HCT116 (cell line): ENCODE results near the gene GRB2. TPM values are rescaled to one million over a fixed set of nuclear protein-coding genes. Genes with fewer than 3 reads are reported as not detected.

Experiments
- ATAC-seq: fragments of 200-7000 bp; cut with Tn5 transposase; 2 replicates; pipeline ENCODE4 v1.9.1; 2020; ENCODE audit warnings: mild to moderate bottlenecking, moderate library complexity
- BruUV-seq: library from RNA; stranded (reverse); fragments of 400-500 nt; replicated peaks from 2 replicates; lab custom pipeline; 2021; lab: Mats Ljungman, UMichigan
- CTCF ChIA-PET: fragments of 300-600 bp; sonication (Branson Sonifier 250); formaldehyde crosslinking; loops from one replicate; lab custom pipeline; 2021; ENCODE audit warnings: antibody characterized with exemption; lab: Charles Lee
- POLR2A ChIA-PET: fragments of 300-600, 350-600 bp; sonication (Branson Sonifier 250); formaldehyde crosslinking; loops from one replicate; lab custom pipeline; 2021; ENCODE audit warnings: antibody characterized with exemption; lab: Charles Lee
- RAD21 ChIA-PET, 2 experiments: fragments of 300-600 bp; sonication (Branson Sonifier 250); formaldehyde crosslinking; loops; one replicate each; lab custom pipeline; 2023; ENCODE audit warnings: low total read pairs in 2 of 2; ENCODE audit not compliant: uncharacterized antibody in 2 of 2, unreplicated experiment in 2 of 2, low non-redundant PET in 1 of 2; lab: Charles Lee
- DNase-seq: peaks from one replicate; pipeline ENCODE4 v3.0.0-alpha.2; 2010; ENCODE audit warnings: low read depth, low spot score
- H2AFZ ChIP-seq: fragments of 200-600 bp; shearing (Covaris generic), sonication (generic); 2 replicates; pipeline ENCODE4 v1.6.1; 2017; ENCODE audit warnings: low read depth, mixed run types, mixed read lengths, antibody characterized with exemption, low read length; ENCODE audit not compliant: poor library complexity, severe bottlenecking
- H3K27ac ChIP-seq: 2 replicates; pipeline ENCODE4 v1.5.1; 2012; ENCODE audit warnings: low read depth, low read length
- H3K27me3 ChIP-seq: fragments of 200-600 bp; sonication (generic); 2 replicates; pipeline ENCODE4 v1.6.1; 2016; ENCODE audit warnings: mixed run types, low read length, mixed read lengths; ENCODE audit not compliant: insufficient read depth
- H3K36me3 ChIP-seq, 2 experiments: fragments of 200-500 bp in 1 of 2; fragments of 200-600 bp in 1 of 2; sonication (Bioruptor generic) in 1 of 2; sonication (generic) in 1 of 2; 2 replicates each; pipeline versions ENCODE4 v1.5.1 to v1.6.1; 2014 to 2016; ENCODE audit warnings: low read length in 2 of 2, inconsistent platforms in 1 of 2, mixed read lengths in 1 of 2, mixed run types in 1 of 2; ENCODE audit not compliant: insufficient read depth in 2 of 2, control insufficient read depth in 1 of 2
- H3K4me1 ChIP-seq, 2 experiments: fragments of 200-600 bp in 1 of 2; sonication (generic) in 1 of 2; 2 replicates each; pipeline versions ENCODE4 v1.5.1 to v1.6.1; 2012 to 2017; ENCODE audit warnings: low read length in 2 of 2, inconsistent platforms in 1 of 2, mild to moderate bottlenecking in 1 of 2, mixed read lengths in 1 of 2, mixed run types in 1 of 2, moderate library complexity in 1 of 2; ENCODE audit not compliant: insufficient read depth in 2 of 2, control insufficient read depth in 1 of 2
- H3K4me2 ChIP-seq: fragments of 200-600 bp; sonication (generic); 2 replicates; pipeline ENCODE4 v1.6.1; 2017; ENCODE audit warnings: mixed run types, low read length, mixed read lengths
- H3K4me3 ChIP-seq, 2 experiments: fragments of 200-600 bp in 1 of 2; sonication (generic) in 1 of 2; replicated peaks in 1 of 2; 2 replicates each; pipeline ENCODE4 v1.5.1; 2011 to 2016; ENCODE audit warnings: low read length in 2 of 2, control low read depth in 1 of 2, low read depth in 1 of 2, mild to moderate bottlenecking in 1 of 2, mixed read lengths in 1 of 2, mixed run types in 1 of 2
- H3K79me2 ChIP-seq: fragments of 200-600 bp; sonication (generic); 2 replicates; pipeline ENCODE4 v1.6.1; 2017; ENCODE audit warnings: mild to moderate bottlenecking, mixed run types, low read length, moderate library complexity, mixed read lengths; ENCODE audit not compliant: insufficient read depth
- H3K9ac ChIP-seq: fragments of 200-600 bp; sonication (generic); 2 replicates; pipeline ENCODE4 v1.6.1; 2016; ENCODE audit warnings: low read length, mixed read lengths
- H3K9me2 ChIP-seq: fragments of 200-600 bp; sonication (generic), shearing (Covaris generic); 2 replicates; pipeline ENCODE4 v1.6.1; 2017; ENCODE audit warnings: mixed run types, mild to moderate bottlenecking, moderate library complexity; ENCODE audit not compliant: insufficient read depth
- H3K9me3 ChIP-seq, 2 experiments: fragments of 200-500 bp in 1 of 2; fragments of 200-600 bp in 1 of 2; sonication (Bioruptor generic) in 1 of 2; sonication (generic) in 1 of 2; 2 replicates each; pipeline ENCODE4 v1.6.1; 2014 to 2017; ENCODE audit warnings: low read length in 2 of 2, mixed read lengths in 2 of 2, inconsistent platforms in 1 of 2, low read depth in 1 of 2, mild to moderate bottlenecking in 1 of 2, mixed run types in 1 of 2, moderate library complexity in 1 of 2; ENCODE audit not compliant: control insufficient read depth in 1 of 2, insufficient read depth in 1 of 2
- H4K20me1 ChIP-seq: fragments of 200-600 bp; sonication (generic), shearing (Covaris generic); 2 replicates; pipeline ENCODE4 v1.6.1; 2017; ENCODE audit warnings: mixed run types, mild to moderate bottlenecking, moderate library complexity; ENCODE audit not compliant: insufficient read depth
- ATF3 ChIP-seq: IDR thresholded peaks from 2 replicates; pipeline ENCODE4 v1.6.1; 2012
- CTCF ChIP-seq, 3 experiments: fragments of 200-600 bp in 1 of 3; sonication (generic) in 1 of 3; IDR thresholded peaks in 2 of 3; conservative IDR thresholded peaks in 1 of 3; 2 replicates each; pipeline ENCODE4 v1.5.1; 2012 to 2017; ENCODE audit warnings: low read depth in 2 of 3, low read length in 2 of 3, antibody characterized with exemption in 1 of 3, borderline replicate concordance in 1 of 3, control low read depth in 1 of 3, mild to moderate bottlenecking in 1 of 3, mixed read lengths in 1 of 3, mixed run types in 1 of 3, moderate library complexity in 1 of 3; ENCODE audit not compliant: insufficient read depth in 1 of 3
- EZH2 ChIP-seq: fragments of 200-600 bp; sonication (generic); IDR thresholded peaks from 2 replicates; pipeline ENCODE4 v1.6.1; 2017; ENCODE audit warnings: antibody characterized with exemption, mixed run types
- JUND ChIP-seq: IDR thresholded peaks from 2 replicates; pipeline ENCODE4 v1.6.1; 2012
- POLR2A ChIP-seq: IDR thresholded peaks from 2 replicates; pipeline ENCODE4 v1.7.0; 2011; ENCODE audit warnings: borderline replicate concordance; ENCODE audit not compliant: insufficient read depth, insufficient read length; ENCODE audit errors: extremely low read depth
- RAD21 ChIP-seq: IDR thresholded peaks from 2 replicates; pipeline ENCODE4 v1.6.1; 2012; ENCODE audit warnings: low read depth, mild to moderate bottlenecking
- REST ChIP-seq: IDR thresholded peaks from 2 replicates; pipeline ENCODE4 v1.6.1; 2012; ENCODE audit warnings: low read depth
- SP1 ChIP-seq: IDR thresholded peaks from 2 replicates; pipeline ENCODE4 v1.6.1; 2012; ENCODE audit warnings: low read depth
- SRF ChIP-seq: IDR thresholded peaks from 2 replicates; pipeline ENCODE4 v1.6.1; 2012; ENCODE audit warnings: low read depth
- YY1 ChIP-seq: IDR thresholded peaks from 2 replicates; pipeline ENCODE4 v1.6.1; 2011; ENCODE audit warnings: low read length, low read depth, moderate library complexity, mild to moderate bottlenecking; ENCODE audit not compliant: insufficient replicate concordance; ENCODE audit errors: extremely low read depth
- ZFX ChIP-seq: fragments of 450-650 bp; IDR thresholded peaks from 2 replicates; pipeline ENCODE4 v1.6.1; 2017
- ZNF274 ChIP-seq: fragments of 200-500 bp; sonication (Bioruptor generic); IDR thresholded peaks from 2 replicates; pipeline ENCODE4 v1.6.1; 2014; ENCODE audit warnings: mild to moderate bottlenecking, low read depth, low read length, inconsistent platforms
- intact Hi-C: fragments of 100-400 bp; cut with micrococcal nuclease; formaldehyde crosslinking; loops from 2 replicates; pipeline ENCODE4 v1.10.0; 2022
- total RNA-seq: library from RNA; stranded (reverse); gene quantifications from one replicate; pipeline ENCODE4 v1.2.1, GENCODE V29; 2021; ENCODE audit not compliant: unreplicated experiment

Gene GRB2
- total RNA-seq, 1 experiment from 2014 or later, result 146 TPM

- intact Hi-C loops, result no loop called here
- DNase-seq (no peak), ATAC-seq (no peak)
- no peaks in the 10 kb centered on the region for H3K9me2 ChIP-seq
- no peak overlapping the region for H3K4me3 ChIP-seq
- no peak overlapping the region for H3K27ac ChIP-seq
- H3K79me2 ChIP-seq, result peaks cover 94% of the 10 kb centered on the region
- peaks cover 18 to 39% of the 10 kb centered on the region in 2 experiments for H3K4me1 ChIP-seq
- no peaks in the 10 kb centered on the region for H3K36me3 ChIP-seq
- CTCF ChIA-PET, result interaction anchor here (1.6 kb wide), 1 partner anchor 22 kb away, joined by 9 read pairs; no protein-coding TSS in a partner anchor
- no peaks in the 10 kb centered on the region for H3K27me3 ChIP-seq
- TF ChIP-seq ZNF274, result no peak
- no peak for TF ChIP-seq YY1
- TF ChIP-seq CTCF (IDR thresholded peaks at IDR 0.05 in 2 of 3, conservative IDR thresholded peaks at IDR 0.05 in 1 of 3; ENCODE audit: borderline replicate concordance in 1 of 3, insufficient read depth in 1 of 3, low read depth in 2 of 3, low read length in 2 of 3), result no peak
- TF ChIP-seq RAD21, result no peak
- TF ChIP-seq POLR2A, result no peak
- no peak for TF ChIP-seq SRF
- TF ChIP-seq JUND, result no peak
- TF ChIP-seq ZFX, result no peak
- no peak overlapping the region for H2AFZ ChIP-seq
- no peak overlapping the region for H3K9ac ChIP-seq
- no peaks in the 10 kb centered on the region for H3K9me3 ChIP-seq
- POLR2A ChIA-PET, result no interaction called here
- peaks cover 13% of the 10 kb centered on the region; the same call in 1 of the 2 replicates for H4K20me1 ChIP-seq
- no peak overlapping the region for H3K4me2 ChIP-seq
- BruUV-seq, result no TSS peak
- RAD21 ChIA-PET, result no interaction called here
These were observed 60.8 kb downstream of the GRB2 start for GRCh38 chr17:75344666-75345065.

- H2AFZ ChIP-seq, result no peak overlapping the region
- no peak overlapping the region for H3K9ac ChIP-seq
- H3K27me3 ChIP-seq, result no peaks in the 10 kb centered on the region
- DNase-seq (no peak), ATAC-seq (no peak)
- no peaks in the 10 kb centered on the region for H3K36me3 ChIP-seq
- POLR2A ChIA-PET, result no interaction called here
- BruUV-seq, result no TSS peak
- RAD21 ChIA-PET, result no interaction called here
- H3K79me2 ChIP-seq, result peaks cover 90% of the 10 kb centered on the region
- no peaks in the 10 kb centered on the region for H3K9me2 ChIP-seq
- no peak overlapping the region for H3K4me3 ChIP-seq
- no peaks in the 10 kb centered on the region for H3K9me3 ChIP-seq
- no peak overlapping the region for H3K27ac ChIP-seq
- H3K4me2 ChIP-seq, result no peak overlapping the region
- peaks cover 13% of the 10 kb centered on the region; the same call in 1 of the 2 replicates for H4K20me1 ChIP-seq
- intact Hi-C loops, result no loop called here
- peaks cover 12 to 23% of the 10 kb centered on the region in 2 experiments for H3K4me1 ChIP-seq
- CTCF ChIA-PET, result no interaction called here
- no peak for TF ChIP-seq SRF
- TF ChIP-seq JUND, result no peak
- no peak for TF ChIP-seq CTCF (IDR thresholded peaks at IDR 0.05 in 2 of 3, conservative IDR thresholded peaks at IDR 0.05 in 1 of 3; ENCODE audit: borderline replicate concordance in 1 of 3, insufficient read depth in 1 of 3, low read depth in 2 of 3, low read length in 2 of 3)
- no peak for TF ChIP-seq ATF3
- TF ChIP-seq REST, result no peak
- no peak for TF ChIP-seq EZH2
- no peak for TF ChIP-seq ZNF274
- TF ChIP-seq SP1, result no peak
These were observed 62.5 kb downstream of the GRB2 start for GRCh38 chr17:75342996-75343395.
